Neural cell (in vitro differentiated cells): ENCODE measurements around the gene AGMAT. TPM values are rescaled to one million over a fixed set of nuclear protein-coding genes. Genes with fewer than 3 reads are reported as not detected.

Experiments used
- H2AFZ ChIP-seq: fragments of 200-600, 300-800 bp; sonication (generic), shearing (Covaris generic); 2 replicates; pipeline ENCODE4 v1.6.0; 2014; ENCODE audit warnings: low read depth, mild to moderate bottlenecking, antibody characterized with exemption, low read length, moderate library complexity
- H3F3A ChIP-seq: fragments of 200-600 bp; shearing (Covaris generic); 2 replicates; pipeline ENCODE4 v1.6.1; 2016; ENCODE audit warnings: mild to moderate bottlenecking, moderate library complexity, mixed read lengths, antibody characterized with exemption, low read length; ENCODE audit not compliant: insufficient read depth, poor library complexity, severe bottlenecking
- H3K27ac ChIP-seq: fragments of 200-600, 300-800 bp; sonication (generic), shearing (Covaris generic); 2 replicates; pipeline ENCODE4 v1.5.1; 2014; ENCODE audit warnings: mild to moderate bottlenecking, low read length, moderate library complexity
- H3K27me3 ChIP-seq: fragments of 300-800, 200-600 bp; sonication (generic), shearing (Covaris generic); 2 replicates; pipeline ENCODE4 v1.6.0; 2014; ENCODE audit warnings: mild to moderate bottlenecking, low read depth, low read length, moderate library complexity; ENCODE audit not compliant: insufficient read depth
- H3K36me3 ChIP-seq: fragments of 300-800, 200-600 bp; sonication (generic), shearing (Covaris generic); 2 replicates; pipeline ENCODE4 v1.5.1; 2014; ENCODE audit warnings: mild to moderate bottlenecking, antibody characterized with exemption, low read length, moderate library complexity; ENCODE audit not compliant: insufficient read depth
- H3K4me2 ChIP-seq: fragments of 300-800, 200-600 bp; sonication (generic), shearing (Covaris generic); 2 replicates; pipeline ENCODE4 v1.6.0; 2014; ENCODE audit warnings: mild to moderate bottlenecking, low read length
- H3K4me3 ChIP-seq: fragments of 300-800, 200-600 bp; sonication (generic), shearing (Covaris generic); 2 replicates; pipeline ENCODE4 v1.5.1; 2014; ENCODE audit warnings: mild to moderate bottlenecking, low read length, moderate library complexity
- H3K79me2 ChIP-seq: fragments of 200-600 bp; shearing (Covaris generic); replicated peaks from 2 replicates; pipeline ENCODE4 v1.6.0; 2014; ENCODE audit warnings: mild to moderate bottlenecking, low read length, moderate library complexity; ENCODE audit not compliant: insufficient read depth
- H3K9ac ChIP-seq: fragments of 300-800, 200-600 bp; sonication (generic), shearing (Covaris generic); 2 replicates; pipeline ENCODE4 v1.6.1; 2016; ENCODE audit warnings: mild to moderate bottlenecking, low read length, mixed read lengths
- H3K9me2 ChIP-seq: fragments of 200-600 bp; shearing (Covaris generic); 2 replicates; pipeline ENCODE4 v1.6.1; 2016; ENCODE audit warnings: mild to moderate bottlenecking, low read length, mixed read lengths; ENCODE audit not compliant: insufficient read depth
- H3K9me3 ChIP-seq: fragments of 200-600, 300-800 bp; sonication (generic), shearing (Covaris generic); 2 replicates; pipeline ENCODE4 v1.6.1; 2016; ENCODE audit warnings: mild to moderate bottlenecking, mixed run types, low read length, moderate library complexity, mixed read lengths
- H4K20me1 ChIP-seq: fragments of 200-600 bp; shearing (Covaris generic); 2 replicates; pipeline ENCODE4 v1.6.1; 2016; ENCODE audit warnings: mild to moderate bottlenecking, mixed run types; ENCODE audit not compliant: insufficient read depth
- CTCF ChIP-seq: fragments of 450-650 bp; IDR thresholded peaks from 2 replicates; pipeline ENCODE4 v1.5.1; 2014; ENCODE audit warnings: antibody characterized with exemption, mild to moderate bottlenecking, moderate library complexity; ENCODE audit not compliant: poor library complexity, severe bottlenecking
- EP300 ChIP-seq: fragments of 450-650 bp; conservative IDR thresholded peaks from 2 replicates; pipeline ENCODE4 v1.6.1; 2014; ENCODE audit warnings: antibody characterized with exemption, mild to moderate bottlenecking, moderate library complexity; ENCODE audit not compliant: poor library complexity, severe bottlenecking
- EZH2 ChIP-seq: fragments of 200-600, 300-800 bp; shearing (Covaris generic), sonication (generic); IDR thresholded peaks from 2 replicates; pipeline ENCODE4 v1.6.1; 2014; ENCODE audit warnings: antibody characterized with exemption, low read length, borderline replicate concordance, mild to moderate bottlenecking; ENCODE audit not compliant: insufficient read depth, poor library complexity, severe bottlenecking
- MXI1 ChIP-seq: fragments of 450-650 bp; conservative IDR thresholded peaks from 2 replicates; pipeline ENCODE4 v1.6.1; 2014; ENCODE audit warnings: antibody characterized with exemption, mild to moderate bottlenecking; ENCODE audit not compliant: poor library complexity, severe bottlenecking
- POLR2AphosphoS5 ChIP-seq: IDR thresholded peaks from 2 replicates; pipeline ENCODE4 v1.6.1; 2012
- RAD21 ChIP-seq: fragments of 450-650 bp; conservative IDR thresholded peaks from 2 replicates; pipeline ENCODE4 v1.6.1; 2014; ENCODE audit warnings: antibody characterized with exemption, mild to moderate bottlenecking, moderate library complexity
- REST ChIP-seq: IDR thresholded peaks from 2 replicates; pipeline ENCODE4 v1.6.1; 2012; ENCODE audit warnings: borderline replicate concordance
- SMC3 ChIP-seq: fragments of 450-650 bp; conservative IDR thresholded peaks from 2 replicates; pipeline ENCODE4 v1.6.1; 2014; ENCODE audit warnings: antibody characterized with exemption, mild to moderate bottlenecking, moderate library complexity; ENCODE audit not compliant: poor library complexity
- TAF1 ChIP-seq: IDR thresholded peaks from 2 replicates; pipeline ENCODE4 v1.6.1; 2012; ENCODE audit warnings: low read depth
- polyA minus RNA-seq: library from RNA; depleted of rRNA, polyadenylated mRNA; stranded (reverse); fragments of >200 nt; gene quantifications from 2 replicates; pipeline ENCODE4 v1.2.3, GENCODE V29; 2014
- polyA plus RNA-seq: library from polyadenylated mRNA; depleted of rRNA; stranded (reverse); fragments of >200 nt; gene quantifications from 2 replicates; pipeline ENCODE4 v1.2.3, GENCODE V29; 2014

AGMAT gene, protein sequence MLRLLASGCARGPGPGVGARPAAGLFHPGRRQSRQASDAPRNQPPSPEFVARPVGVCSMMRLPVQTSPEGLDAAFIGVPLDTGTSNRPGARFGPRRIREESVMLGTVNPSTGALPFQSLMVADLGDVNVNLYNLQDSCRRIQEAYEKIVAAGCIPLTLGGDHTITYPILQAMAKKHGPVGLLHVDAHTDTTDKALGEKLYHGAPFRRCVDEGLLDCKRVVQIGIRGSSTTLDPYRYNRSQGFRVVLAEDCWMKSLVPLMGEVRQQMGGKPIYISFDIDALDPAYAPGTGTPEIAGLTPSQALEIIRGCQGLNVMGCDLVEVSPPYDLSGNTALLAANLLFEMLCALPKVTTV
- polyA plus RNA-seq (not detected in 2 replicates), polyA minus RNA-seq (not detected in 2 replicates)

DNA sequence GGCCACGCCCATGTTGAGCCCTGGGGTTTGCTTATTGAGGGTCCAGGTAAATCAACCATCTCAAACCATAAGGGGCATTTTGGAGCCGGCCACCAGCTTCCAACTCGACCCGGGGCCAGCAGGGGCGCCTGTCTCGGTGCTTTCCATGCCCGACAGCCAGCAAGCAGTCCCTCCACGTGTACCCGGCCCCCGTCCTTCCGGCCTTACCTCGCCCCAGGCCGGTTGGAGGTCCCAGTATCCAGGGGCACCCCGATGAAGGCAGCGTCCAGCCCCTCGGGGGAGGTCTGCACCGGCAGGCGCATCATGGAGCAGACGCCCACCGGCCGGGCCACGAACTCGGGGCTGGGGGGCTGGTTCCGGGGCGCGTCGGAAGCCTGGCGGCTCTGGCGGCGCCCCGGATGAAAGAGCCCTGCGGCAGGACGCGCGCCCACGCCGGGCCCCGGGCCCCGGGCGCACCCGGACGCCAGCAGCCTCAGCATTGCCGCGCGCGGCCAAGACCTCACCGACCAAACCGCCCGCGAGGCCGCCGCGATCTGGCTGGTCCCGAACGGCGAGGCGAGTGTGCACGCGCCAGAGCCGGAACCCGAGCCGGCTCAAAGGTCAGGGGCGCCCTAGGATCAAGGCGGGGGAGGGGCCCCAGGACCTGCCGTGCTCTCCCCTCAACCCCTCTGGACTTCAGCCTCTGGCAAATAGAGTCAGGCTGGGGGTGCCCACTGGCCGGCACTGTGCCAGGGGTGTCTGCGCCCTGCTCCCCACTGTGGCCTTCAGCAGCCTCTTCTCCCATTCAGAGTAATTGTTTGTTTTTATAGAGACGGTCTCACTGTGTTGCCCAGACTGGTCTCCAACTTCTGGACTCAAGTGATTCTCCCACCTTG, at the start of gene AGMAT:
Gene AGMAT (minus strand): TSS at position 563 of the 875 bp plus-strand sequence. CDS start 84 bp downstream, at position 479.
- Histone ChIP-seq H3K9me2 (no peaks in the 10 kb centered on the region), H3K9ac (no peak within 1 kb of the TSS), H3K36me3 (no peaks in the 10 kb centered on the region), H4K20me1 (no peaks in the 10 kb centered on the region), H3F3A (no peaks in the 10 kb centered on the region), H3K79me2 (no peaks in the 10 kb centered on the region), H3K4me2 (no peak within 1 kb of the TSS), H2AFZ (no peak within 1 kb of the TSS), H3K9me3 (no peaks in the 10 kb centered on the region), H3K4me3 (no peak within 1 kb of the TSS), H3K27me3 (peaks cover 13% of the 10 kb centered on the region), H3K27ac (no peak within 1 kb of the TSS)
- TF ChIP-seq RAD21 (no peak), TAF1 (no peak), EP300 (no peak), CTCF (no peak), EZH2 (no peak), MXI1 (no peak), SMC3 (no peak), POLR2AphosphoS5 (no peak), REST (no peak)

DNA sequence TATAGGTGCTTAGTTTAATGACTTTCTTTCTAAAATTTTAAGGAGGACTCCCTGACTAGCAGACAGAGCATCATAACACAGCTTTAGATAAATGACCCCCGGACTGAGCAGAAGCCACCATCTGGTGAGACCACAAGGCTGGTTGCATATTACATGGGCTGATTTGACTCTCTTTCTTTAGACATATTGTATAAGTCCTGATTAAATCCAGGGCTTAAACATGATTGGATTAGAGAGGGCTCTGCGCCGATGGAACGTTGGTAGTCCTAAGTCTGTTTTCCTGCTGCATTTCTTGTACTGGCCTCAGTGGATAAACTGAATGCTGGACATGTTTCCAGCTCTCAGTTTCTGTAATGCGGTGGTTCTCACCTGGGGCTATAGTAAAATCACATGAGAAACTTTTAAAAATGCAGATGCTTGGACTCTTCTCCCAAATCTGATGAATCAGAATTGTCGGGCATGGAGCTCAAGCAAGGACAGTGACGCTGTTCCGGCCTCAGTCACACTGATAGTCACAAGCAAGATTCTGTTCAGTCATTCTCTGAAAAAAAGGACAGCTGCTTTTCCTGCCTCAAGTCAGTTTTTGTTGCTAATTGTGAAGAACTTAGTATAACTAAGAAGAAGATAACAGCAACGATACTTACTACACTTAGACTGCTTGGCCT, 49.0 kb upstream of the AGMAT start:
- H4K20me1 ChIP-seq: no peaks in the 10 kb centered on the region
- no peaks in the 10 kb centered on the region for H3K27me3 ChIP-seq
- H2AFZ ChIP-seq: no peak overlapping the region
- H3K36me3 ChIP-seq: no peaks in the 10 kb centered on the region
- no peaks in the 10 kb centered on the region for H3K9me3 ChIP-seq
- no peak overlapping the region for H3K4me3 ChIP-seq
- no peaks in the 10 kb centered on the region for H3K79me2 ChIP-seq
- no peak overlapping the region for H3K27ac ChIP-seq
- no peaks in the 10 kb centered on the region for H3F3A ChIP-seq
- TF ChIP-seq SMC3: no peak
- TF ChIP-seq EP300: no peak
- TF ChIP-seq MXI1: no peak
- TF ChIP-seq CTCF: no peak
- no peak for TF ChIP-seq POLR2AphosphoS5
- TF ChIP-seq EZH2: no peak
- TF ChIP-seq RAD21: no peak
- TF ChIP-seq TAF1: no peak
- no peak for TF ChIP-seq REST
- H3K9ac ChIP-seq: no peak overlapping the region
- H3K9me2 ChIP-seq: no peaks in the 10 kb centered on the region
- no peak overlapping the region for H3K4me2 ChIP-seq
